Fibroblast of villous mesenchyme (primary cell): ENCODE results near the gene ZNF536. TPM values are rescaled to one million over a fixed set of nuclear protein-coding genes. Genes with fewer than 3 reads are reported as not detected.

Experiments
- DNase-seq: peaks from one replicate; pipeline ENCODE4 v3.0.0-alpha.2; 2010; ENCODE audit warnings: low read depth
- H3K4me3 ChIP-seq: 2 replicates; pipeline ENCODE4 v1.5.1; 2011; ENCODE audit warnings: low read depth, mild to moderate bottlenecking, low read length
- total RNA-seq: library from RNA; depleted of rRNA; stranded (reverse); fragments of >200 nt; gene quantifications from 2 replicates; pipeline ENCODE4 v1.2.3, GENCODE V29; 2012
- TF ChIP-seq, protein P1 (sequence below): IDR thresholded peaks from 2 replicates; pipeline ENCODE4 v1.5.1; 2012; ENCODE audit warnings: low read depth, mild to moderate bottlenecking, low read length; ENCODE audit not compliant: insufficient read depth

ZNF536 gene
- total RNA-seq, 1 donor: not detected

DNA sequence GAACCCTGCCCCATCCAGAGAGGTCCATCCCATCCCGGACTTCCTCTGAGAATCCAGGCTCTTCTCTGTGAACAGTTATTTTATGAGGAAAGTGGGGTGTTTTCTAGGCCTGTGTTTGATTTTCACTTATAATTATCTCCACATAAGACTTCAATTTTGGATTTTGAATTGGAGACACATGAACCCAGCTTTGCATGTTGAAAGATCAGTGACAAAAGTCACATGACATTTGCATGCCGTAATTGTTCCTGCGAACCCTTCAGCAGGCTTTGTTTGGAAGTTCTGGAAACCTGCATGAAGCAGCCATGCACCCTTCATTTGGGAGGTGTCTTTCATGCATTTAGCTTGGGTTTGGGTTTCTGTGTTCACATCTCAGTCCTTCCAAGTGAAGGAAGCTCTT lies 44.9 kb upstream of the ZNF536 start:
- H3K4me3 ChIP-seq: no peak overlapping the region
- no peak for DNase-seq
- TF ChIP-seq, protein P1, sequence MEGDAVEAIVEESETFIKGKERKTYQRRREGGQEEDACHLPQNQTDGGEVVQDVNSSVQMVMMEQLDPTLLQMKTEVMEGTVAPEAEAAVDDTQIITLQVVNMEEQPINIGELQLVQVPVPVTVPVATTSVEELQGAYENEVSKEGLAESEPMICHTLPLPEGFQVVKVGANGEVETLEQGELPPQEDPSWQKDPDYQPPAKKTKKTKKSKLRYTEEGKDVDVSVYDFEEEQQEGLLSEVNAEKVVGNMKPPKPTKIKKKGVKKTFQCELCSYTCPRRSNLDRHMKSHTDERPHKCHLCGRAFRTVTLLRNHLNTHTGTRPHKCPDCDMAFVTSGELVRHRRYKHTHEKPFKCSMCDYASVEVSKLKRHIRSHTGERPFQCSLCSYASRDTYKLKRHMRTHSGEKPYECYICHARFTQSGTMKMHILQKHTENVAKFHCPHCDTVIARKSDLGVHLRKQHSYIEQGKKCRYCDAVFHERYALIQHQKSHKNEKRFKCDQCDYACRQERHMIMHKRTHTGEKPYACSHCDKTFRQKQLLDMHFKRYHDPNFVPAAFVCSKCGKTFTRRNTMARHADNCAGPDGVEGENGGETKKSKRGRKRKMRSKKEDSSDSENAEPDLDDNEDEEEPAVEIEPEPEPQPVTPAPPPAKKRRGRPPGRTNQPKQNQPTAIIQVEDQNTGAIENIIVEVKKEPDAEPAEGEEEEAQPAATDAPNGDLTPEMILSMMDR: no peak

DNA sequence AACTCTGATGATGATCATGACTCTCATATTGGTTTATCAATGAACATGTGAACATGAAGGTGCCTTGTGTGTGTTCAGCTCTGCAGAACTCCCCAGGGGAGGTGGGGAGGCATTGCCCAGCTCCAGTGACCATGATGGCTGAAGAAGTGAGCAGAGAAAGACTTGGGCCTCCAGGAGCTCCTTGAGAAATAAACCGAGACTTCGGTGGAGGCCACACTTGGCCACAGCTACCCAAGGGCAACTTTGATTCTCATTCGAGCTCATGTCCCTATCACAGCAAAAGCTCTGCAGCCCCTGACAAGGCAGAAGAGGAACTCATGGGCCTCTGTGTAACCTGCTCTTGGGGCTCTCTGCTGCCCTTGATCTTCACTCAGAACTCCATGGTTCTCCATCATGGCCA lies 44.1 kb upstream of the ZNF536 start:
- TF ChIP-seq, protein P1: no peak
- DNase-seq: no peak
- H3K4me3 ChIP-seq: no peak overlapping the region

DNA sequence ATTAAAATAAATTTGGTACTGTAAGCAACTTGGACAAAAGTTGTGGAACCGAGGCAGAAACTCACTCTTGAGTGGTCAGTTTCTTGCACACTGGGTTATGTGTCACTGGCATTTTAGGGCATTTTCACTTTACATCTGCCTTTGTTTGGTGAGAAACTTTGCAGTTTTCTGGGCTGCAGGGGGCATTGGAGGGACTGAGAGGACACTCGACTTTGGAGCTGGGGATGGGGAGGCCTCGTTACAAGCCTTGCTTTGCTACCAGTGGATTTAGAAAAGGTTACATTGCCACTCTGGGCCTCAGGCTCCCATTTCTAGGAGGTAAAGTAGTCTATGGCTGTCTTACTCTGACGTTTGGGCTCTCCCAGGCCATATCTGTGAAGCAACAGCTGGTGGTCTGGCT lies 41.9 kb upstream of the ZNF536 start:
- TF ChIP-seq, protein P1: no peak
- no peak for DNase-seq
- no peak overlapping the region for H3K4me3 ChIP-seq

DNA sequence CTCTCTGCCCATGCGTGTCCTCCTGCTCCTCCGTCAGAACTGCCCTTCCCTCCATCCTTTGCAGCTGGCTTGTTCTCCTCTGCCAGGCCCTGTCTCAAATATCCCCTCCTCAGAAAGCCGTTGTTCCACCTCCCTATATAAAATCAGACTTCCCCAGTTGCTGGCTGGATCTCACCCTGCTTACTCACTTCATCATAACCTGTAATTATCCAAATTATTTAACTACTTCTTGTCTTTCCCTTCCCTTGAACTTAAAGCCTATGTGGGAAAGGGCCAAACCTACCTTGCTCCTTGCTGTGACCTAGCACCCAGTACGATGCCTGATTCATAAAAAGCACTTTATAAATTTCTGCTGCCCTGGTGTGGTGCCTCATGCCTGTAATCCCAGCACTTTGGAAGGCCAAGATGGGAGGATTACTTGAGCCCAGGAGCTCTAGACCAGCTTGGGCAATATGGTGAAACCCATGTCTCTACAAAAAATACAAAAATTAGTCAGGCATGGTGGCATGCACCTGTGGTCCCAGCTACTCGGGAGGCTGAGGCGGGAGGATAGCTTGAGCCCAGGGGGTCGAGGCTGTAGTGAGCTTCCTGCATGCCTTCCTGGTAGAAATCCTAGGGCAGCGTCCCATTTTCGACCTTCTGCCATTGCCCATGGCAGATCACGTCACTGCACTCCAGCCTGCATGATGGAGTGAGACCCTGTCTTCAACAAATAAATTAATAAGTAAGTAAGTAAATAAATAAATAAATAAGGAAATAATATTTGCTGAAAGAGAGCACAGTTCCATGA lies 39.5 kb upstream of the ZNF536 start:
- TF ChIP-seq, protein P1: no peak
- no peak for DNase-seq
- no peak overlapping the region for H3K4me3 ChIP-seq

DNA sequence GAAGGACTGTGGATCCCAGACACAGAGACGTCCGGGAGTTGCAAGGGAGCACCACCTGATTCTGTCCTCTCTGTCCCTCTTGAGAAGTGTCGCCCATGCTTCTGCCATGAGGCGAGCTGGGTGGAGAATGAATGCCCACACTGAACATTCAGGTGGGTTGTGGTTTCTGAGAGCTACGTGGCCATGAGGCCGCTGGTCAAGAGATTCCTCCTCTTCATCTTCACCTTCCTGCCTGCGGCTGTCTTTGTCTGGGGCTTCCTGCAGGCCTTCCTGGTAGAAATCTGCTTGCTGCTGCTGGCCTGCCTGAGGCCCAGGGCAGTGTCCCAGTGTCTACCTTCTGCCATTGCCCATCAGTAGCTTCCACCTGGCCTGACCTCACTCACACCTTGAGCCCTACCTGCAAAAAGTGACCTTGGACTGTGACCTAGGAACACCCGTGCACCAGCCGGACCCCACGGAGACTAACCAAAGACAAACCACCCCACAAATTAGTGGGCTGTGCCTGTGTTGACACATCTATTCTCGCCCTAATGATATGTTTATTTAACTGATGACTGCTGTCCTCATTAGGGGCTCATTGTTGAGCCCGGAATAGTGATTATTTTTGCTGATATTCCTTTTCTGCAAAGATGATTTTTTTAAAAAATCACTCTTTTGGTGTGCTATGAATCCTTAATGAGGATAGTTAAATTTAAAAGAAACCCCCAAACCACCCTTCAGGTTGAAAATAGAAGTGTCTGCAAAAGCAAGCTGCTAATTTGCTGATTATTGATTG lies 38.7 kb upstream of the ZNF536 start:
- no peak for DNase-seq
- TF ChIP-seq, protein P1: no peak
- H3K4me3 ChIP-seq: no peak overlapping the region

DNA sequence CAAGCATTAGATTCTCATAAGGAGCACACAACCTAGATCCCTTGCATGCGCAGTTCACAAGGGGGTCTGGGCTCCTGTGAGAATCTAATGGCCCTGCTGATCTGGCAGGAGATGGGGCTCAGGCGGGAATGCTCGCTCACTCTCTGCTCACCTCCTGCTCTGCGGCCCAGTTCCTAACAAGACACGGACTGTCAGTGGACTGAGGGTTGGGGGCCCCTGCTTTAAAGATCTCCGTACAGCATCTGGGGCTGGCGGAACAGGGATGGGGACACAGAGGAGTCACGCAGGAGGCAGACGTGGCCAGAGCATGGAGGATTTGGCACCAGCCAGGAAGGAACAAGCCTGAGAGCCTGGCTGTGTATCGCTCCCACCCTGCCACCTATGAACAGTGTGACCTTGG lies 37.3 kb upstream of the ZNF536 start:
- H3K4me3 ChIP-seq: no peak overlapping the region
- TF ChIP-seq, protein P1: no peak
- DNase-seq: no peak
